Astrocyte of the hippocampus (primary cell): Measurements from ENCODE around the gene STAC.

Experiments used
- DNase-seq: peaks from one replicate; pipeline ENCODE4 v3.0.0; 2011; ENCODE audit warnings: low read depth, low spot score

The STAC gene, protein sequence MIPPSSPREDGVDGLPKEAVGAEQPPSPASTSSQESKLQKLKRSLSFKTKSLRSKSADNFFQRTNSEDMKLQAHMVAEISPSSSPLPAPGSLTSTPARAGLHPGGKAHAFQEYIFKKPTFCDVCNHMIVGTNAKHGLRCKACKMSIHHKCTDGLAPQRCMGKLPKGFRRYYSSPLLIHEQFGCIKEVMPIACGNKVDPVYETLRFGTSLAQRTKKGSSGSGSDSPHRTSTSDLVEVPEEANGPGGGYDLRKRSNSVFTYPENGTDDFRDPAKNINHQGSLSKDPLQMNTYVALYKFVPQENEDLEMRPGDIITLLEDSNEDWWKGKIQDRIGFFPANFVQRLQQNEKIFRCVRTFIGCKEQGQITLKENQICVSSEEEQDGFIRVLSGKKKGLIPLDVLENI

GRCh38 chr3:36380221-36381031, at the start of gene STAC:
STAC (plus strand) TSS chr3:36380504; CDS start chr3:36380644, 140 bp downstream.
- peak; percentile 80 for DNase-seq

DNA sequence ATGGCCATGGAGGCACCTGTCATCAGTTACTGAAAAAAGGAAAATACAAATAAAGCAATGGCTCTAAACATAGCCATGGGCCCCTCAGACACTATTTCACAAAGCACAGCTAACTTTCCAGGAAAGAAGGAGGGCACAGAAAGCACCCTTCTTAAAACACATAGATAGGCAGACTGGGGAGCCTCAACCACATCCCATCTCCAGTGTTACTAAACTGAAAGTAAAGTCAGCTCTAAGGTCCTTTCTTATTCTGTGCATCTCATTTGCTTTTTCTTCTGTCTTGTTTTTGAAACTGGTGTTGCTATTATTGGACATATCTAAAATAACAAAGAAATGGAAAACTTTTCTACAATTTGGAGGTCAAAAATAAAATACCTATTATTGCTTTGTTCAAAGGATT, 48.2 kb upstream of the STAC start:
- DNase-seq: no peak

GRCh38 chr3:36362216-36362615, 18.1 kb upstream of the STAC start:
- DNase-seq: peak; percentile 62

- DNase-seq: peak; percentile 83
Observed at GRCh38 chr3:36362973-36363372, 17.3 kb upstream of the STAC start.

GRCh38 chr3:36364260-36364659, 16.0 kb upstream of the STAC start:
- DNase-seq: no peak

DNA sequence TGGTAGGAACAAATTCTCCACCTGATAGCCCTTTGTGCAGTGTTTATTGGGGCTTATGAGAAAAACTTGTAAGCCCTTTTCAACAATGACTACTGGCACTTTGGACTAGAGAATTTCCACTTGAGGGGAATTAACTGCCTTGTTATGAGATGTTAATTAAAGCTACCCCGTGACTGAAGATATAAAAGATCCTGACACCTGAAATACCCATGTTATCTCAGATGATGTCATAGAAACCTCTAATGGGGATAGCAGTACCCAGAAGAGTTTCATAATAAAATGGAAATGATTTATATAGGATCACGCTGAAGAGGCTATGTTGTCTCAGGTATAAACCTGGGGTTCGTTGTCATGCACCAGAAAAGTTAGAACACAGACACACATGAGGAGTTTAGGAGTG, 14.5 kb upstream of the STAC start:
- no peak for DNase-seq

DNA sequence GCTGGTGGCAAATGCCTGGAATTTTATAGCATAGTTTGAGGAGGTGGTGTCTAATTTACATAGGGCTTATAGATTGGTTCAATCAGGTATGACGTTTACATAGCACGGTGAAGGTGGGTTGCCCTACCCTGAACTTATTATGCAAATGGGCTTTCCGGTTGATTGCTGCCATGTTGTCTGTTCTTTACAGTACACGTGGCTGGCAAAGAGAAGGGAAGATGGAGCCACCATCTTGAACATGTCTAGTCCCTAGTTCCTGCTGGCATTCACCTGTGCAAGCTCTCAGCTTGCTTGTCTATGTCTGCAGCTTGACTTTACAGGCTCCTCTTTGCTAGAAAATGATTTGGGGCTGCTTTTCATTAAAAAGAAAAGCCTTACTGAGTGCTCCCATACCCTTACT, 14.0 kb upstream of the STAC start:
- no peak for DNase-seq

GRCh38 chr3:36367912-36368573, 12.3 kb upstream of the STAC start:
- DNase-seq: no peak

GRCh38 chr3:36372534-36372935, 7.8 kb upstream of the STAC start:
- peak; percentile 74 for DNase-seq

DNA sequence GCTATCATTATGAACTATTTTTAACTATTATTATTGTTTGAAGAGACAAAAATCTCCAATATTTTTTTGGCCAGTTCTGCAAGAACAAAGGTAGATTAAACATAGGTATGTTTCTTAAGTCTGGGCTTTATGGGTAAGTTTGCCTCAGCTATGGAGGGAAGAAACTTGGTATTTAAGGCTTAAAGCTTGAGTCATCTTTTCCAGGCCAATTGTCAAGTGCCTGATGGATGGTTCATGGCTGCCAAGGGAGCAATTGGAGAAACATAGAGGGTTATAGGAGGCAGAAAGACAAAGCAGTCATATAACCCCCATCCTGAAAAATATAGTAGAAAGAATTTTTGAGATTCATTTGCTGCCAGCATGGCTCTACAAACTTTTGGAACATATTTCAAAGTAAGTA, 7.2 kb upstream of the STAC start:
- DNase-seq: peak; percentile 90

DNA sequence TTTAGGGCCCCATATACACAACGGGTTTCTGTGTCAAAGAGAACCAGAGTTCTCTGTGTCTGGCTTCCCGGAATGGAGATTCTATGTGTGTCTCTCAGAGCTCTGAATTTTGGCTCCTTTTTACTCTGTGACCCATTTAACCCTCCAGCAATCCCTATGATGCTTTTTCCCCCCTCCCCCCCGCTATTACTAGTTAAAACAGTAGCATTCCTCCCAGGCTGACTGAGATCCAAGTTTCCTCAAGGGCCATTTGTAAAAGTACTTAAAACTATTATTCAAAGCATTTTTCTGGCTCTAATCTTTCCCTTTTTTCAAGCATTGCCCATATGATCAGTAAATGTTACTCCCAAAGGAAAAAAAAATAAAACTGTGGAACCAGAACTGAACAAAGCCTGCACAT, 6.6 kb upstream of the STAC start:
- peak; percentile 44 for DNase-seq

DNA sequence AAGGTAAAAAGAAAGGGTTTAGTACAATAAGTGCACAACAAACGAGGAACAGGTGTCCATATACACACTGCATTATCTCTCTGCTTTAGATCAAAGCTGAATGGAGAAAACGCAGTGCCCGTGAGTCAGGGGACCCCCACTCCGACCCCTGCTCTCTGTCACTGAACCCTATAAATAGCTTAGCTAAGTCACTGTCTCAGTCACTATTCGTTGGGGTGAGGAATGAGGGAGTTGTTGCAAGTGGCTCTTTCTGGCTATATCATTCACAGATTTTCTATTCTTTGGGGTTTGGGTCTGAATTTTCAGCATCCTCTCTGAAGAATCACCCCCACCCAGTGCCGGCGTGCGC, 458 bp upstream of the STAC start:
- DNase-seq: no peak

DNA sequence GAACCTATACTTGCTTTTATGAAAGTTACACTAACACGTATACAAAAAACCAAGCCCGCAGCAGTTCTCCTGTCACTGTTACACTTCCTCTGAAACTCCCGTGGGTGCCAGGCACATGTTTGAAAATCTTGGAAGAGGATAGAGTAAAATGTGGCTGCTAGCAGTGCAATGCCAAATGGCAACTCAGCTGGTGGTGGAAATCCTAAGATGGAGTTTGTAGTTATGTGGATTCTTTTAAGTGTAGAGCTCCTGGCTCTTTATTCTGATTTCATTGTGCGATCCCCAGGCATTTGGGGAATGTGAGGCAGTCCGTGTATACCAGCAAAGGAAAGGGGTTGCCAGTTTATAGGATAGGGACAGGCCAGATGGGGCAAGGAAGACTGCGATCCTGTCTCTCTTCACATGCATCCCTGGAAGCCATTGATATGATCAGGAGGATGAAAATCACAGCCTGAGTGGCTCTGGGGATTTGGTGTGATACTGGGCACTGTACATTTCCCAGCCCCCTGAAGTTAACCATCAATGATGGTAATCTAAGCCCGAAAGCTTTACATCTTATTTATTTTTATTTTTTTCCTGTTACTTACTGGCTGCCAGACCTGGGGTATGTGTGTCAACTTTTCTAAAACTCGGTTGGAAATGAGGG, 1.1 kb downstream of the STAC start:
- DNase-seq: peak; percentile 52

DNA sequence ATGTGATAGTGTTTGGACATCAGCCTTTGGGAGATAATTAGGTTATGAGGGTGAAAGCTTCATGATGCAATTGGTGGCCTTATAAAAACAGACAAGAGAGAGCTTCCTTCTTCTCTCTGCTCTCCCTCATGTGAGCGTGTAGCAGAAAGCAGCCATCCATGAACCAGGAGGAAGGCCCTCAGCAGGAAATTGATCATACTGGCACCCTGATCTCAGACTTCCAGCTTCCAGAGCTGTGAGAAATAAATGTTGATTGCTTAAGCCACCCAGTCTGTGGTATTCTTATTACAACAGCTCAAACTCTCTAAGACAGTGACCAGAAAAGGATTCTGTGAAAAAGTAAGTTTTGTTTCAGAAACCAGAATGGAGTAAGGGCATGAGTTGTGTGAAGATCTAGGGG, 13.3 kb downstream of the STAC start:
- DNase-seq: no peak

- DNase-seq: peak; percentile 58
Observed at GRCh38 chr3:36394176-36394575, 13.9 kb downstream of the STAC start.

DNA sequence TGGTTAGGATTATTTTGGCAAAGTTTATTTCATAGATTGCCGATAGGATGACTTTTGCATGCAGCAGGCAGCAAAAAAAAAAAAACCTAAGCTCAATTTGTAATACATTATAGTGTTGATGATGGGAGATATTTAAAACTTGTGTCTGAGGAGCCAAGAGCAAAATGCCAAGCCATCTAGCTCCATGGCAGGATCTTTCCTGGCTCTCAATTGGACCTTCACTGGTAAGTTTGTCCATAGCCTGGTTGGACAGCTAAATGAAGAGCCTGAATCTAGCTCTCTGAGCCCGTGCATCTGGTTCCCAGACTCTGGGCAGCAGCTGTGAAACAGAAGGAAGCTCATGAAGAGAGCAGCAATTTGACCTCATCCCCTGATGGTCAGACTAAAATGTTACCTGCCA, 17.5 kb downstream of the STAC start:
- DNase-seq: no peak

- no peak for DNase-seq
Observed at GRCh38 chr3:36399933-36400332, 19.6 kb downstream of the STAC start.

GRCh38 chr3:36401056-36401455, 20.8 kb downstream of the STAC start:
- DNase-seq: no peak

GRCh38 chr3:36403661-36404060, 23.4 kb downstream of the STAC start:
- DNase-seq: peak; percentile 15

GRCh38 chr3:36405190-36405589, 24.9 kb downstream of the STAC start:
- no peak for DNase-seq

GRCh38 chr3:36408146-36408545, 27.8 kb downstream of the STAC start:
- no peak for DNase-seq

- DNase-seq: no peak
Observed at GRCh38 chr3:36409862-36410261, 29.6 kb downstream of the STAC start.
